GM12878 (cell line): ENCODE results near the gene TSPAN5. TPM values are rescaled to one million over a fixed set of nuclear protein-coding genes. Genes with fewer than 3 reads are reported as not detected.

Experiments
- ATAC-seq: fragments of 200-7000 bp; cut with Tn5 transposase; 3 replicates; pipeline ENCODE4 v1.9.1; 2020; ENCODE audit warnings: mild to moderate bottlenecking, moderate library complexity
- BruUV-seq: library from RNA; stranded (reverse); fragments of 400-500 nt; replicated peaks from 2 replicates; lab custom pipeline; 2021; lab: Mats Ljungman, UMichigan
- CTCF ChIA-PET: fragments of 300-600 bp; sonication (Branson Sonifier 250); formaldehyde crosslinking; extraction: SDS; loops from one replicate; lab custom pipeline; 2021; ENCODE audit warnings: inconsistent platforms; lab: Yijun Ruan, JAX
- POLR2A ChIA-PET: fragments of 350-600 bp; formaldehyde crosslinking; extraction: SDS; loops from one replicate; lab custom pipeline; 2021; ENCODE audit warnings: inconsistent platforms; lab: Charles Lee
- RAD21 ChIA-PET: fragments of 300-600 bp; sonication (Branson Sonifier 250); formaldehyde crosslinking; loops from one replicate; lab custom pipeline; 2023; ENCODE audit warnings: antibody characterized with exemption; ENCODE audit not compliant: unreplicated experiment; lab: Charles Lee
- SMC1A ChIA-PET: fragments of 300-600 bp; sonication (Branson Sonifier 250); formaldehyde crosslinking; loops from one replicate; lab custom pipeline; 2023; ENCODE audit not compliant: unreplicated experiment, uncharacterized antibody; lab: Charles Lee
- DNase-seq: peaks from one replicate; pipeline ENCODE4 v3.0.0-alpha.2; 2011; ENCODE audit warnings: low read depth, low spot score
- FAIRE-seq: peaks from 3 replicates; lab custom pipeline; 2011; peaks lifted over from hg19 to GRCh38; lab: Jason Lieb, UNC
- H2AFZ ChIP-seq: 2 replicates; pipeline ENCODE4 v1.6.0; 2011; ENCODE audit warnings: low read depth, low read length, control low read depth; ENCODE audit not compliant: control insufficient read depth
- H3K27ac ChIP-seq: 2 replicates; pipeline ENCODE4 v1.5.1; 2011; ENCODE audit warnings: control low read depth; ENCODE audit not compliant: control insufficient read depth, insufficient read depth
- H3K27me3 ChIP-seq, 2 experiments: replicated peaks in 1 of 2; 2 replicates each; pipeline versions ENCODE4 v1.6.0 to v1.6.1; 2011; ENCODE audit warnings: low read length in 1 of 2; ENCODE audit not compliant: control insufficient read depth in 2 of 2, insufficient read depth in 2 of 2
- H3K36me3 ChIP-seq, 2 experiments: 2 replicates each; pipeline ENCODE4 v1.5.1; 2011; ENCODE audit warnings: low read length in 1 of 2; ENCODE audit not compliant: control insufficient read depth in 2 of 2, insufficient read depth in 2 of 2
- H3K4me1 ChIP-seq: 2 replicates; pipeline ENCODE4 v1.6.1; 2011; ENCODE audit warnings: mild to moderate bottlenecking, low read length, moderate library complexity, mixed read lengths; ENCODE audit not compliant: control insufficient read depth, insufficient read depth
- H3K4me2 ChIP-seq: 2 replicates; pipeline ENCODE4 v1.6.0; 2011; ENCODE audit warnings: control low read depth; ENCODE audit not compliant: control insufficient read depth, insufficient read depth
- H3K4me3 ChIP-seq: fragments of 200-600 bp; sonication (generic); 2 replicates; pipeline ENCODE4 v1.5.1; 2016
- H3K79me2 ChIP-seq: 2 replicates; pipeline ENCODE4 v1.6.0; 2011; ENCODE audit warnings: low read length; ENCODE audit not compliant: control insufficient read depth, insufficient read depth
- H3K9ac ChIP-seq: 2 replicates; pipeline ENCODE4 v1.8.0; 2011; ENCODE audit warnings: low read length, control low read depth, mixed read lengths; ENCODE audit not compliant: control insufficient read depth, insufficient read depth
- H3K9me3 ChIP-seq: replicated peaks from 3 replicates; pipeline ENCODE4 v1.5.1; 2011; ENCODE audit warnings: mild to moderate bottlenecking, low read length; ENCODE audit not compliant: control insufficient read depth, insufficient read depth
- H4K20me1 ChIP-seq: 2 replicates; pipeline ENCODE4 v1.6.0; 2011; ENCODE audit not compliant: control insufficient read depth, insufficient read depth
- ASH2L ChIP-seq: fragments of 300-600, 200-600 bp; sonication (generic); IDR thresholded peaks from 2 replicates; pipeline ENCODE4 v1.6.1; 2017; ENCODE audit warnings: low read depth, mild to moderate bottlenecking, borderline replicate concordance
- ATF2 ChIP-seq: IDR thresholded peaks from 2 replicates; pipeline ENCODE4 v1.6.1; 2012; ENCODE audit warnings: low read length, inconsistent platforms
- CHD2 ChIP-seq: IDR thresholded peaks from 2 replicates; pipeline ENCODE4 v1.6.1; 2011; ENCODE audit warnings: low read depth, low read length, improper control_type of control experiment, borderline replicate concordance
- ELK1 ChIP-seq: IDR thresholded peaks from 2 replicates; pipeline ENCODE4 v1.6.1; 2012; ENCODE audit warnings: low read depth, low read length, improper control_type of control experiment
- FOXK2 ChIP-seq: fragments of 450-650 bp; IDR thresholded peaks from 2 replicates; pipeline ENCODE4 v1.6.1; 2017; ENCODE audit warnings: mild to moderate bottlenecking, moderate library complexity
- JUNB ChIP-seq: IDR thresholded peaks from 2 replicates; pipeline ENCODE4 v1.6.1; 2016; ENCODE audit warnings: antibody characterized with exemption, mild to moderate bottlenecking
- NFXL1 ChIP-seq: fragments of 450-650 bp; IDR thresholded peaks from 2 replicates; pipeline ENCODE4 v1.6.1; 2017; ENCODE audit warnings: antibody characterized with exemption, mild to moderate bottlenecking, borderline replicate concordance
- POLR2AphosphoS2 ChIP-seq: IDR thresholded peaks from 2 replicates; pipeline ENCODE4 v1.6.1; 2011; ENCODE audit warnings: low read depth, mild to moderate bottlenecking, low read length, improper control_type of control experiment, moderate library complexity
- RELB ChIP-seq: fragments of 450-650 bp; IDR thresholded peaks from 2 replicates; pipeline ENCODE4 v1.6.1; 2017; ENCODE audit warnings: low read depth, mild to moderate bottlenecking, moderate library complexity
- STAT3 ChIP-seq: IDR thresholded peaks from 2 replicates; pipeline ENCODE4 v1.6.1; 2011; ENCODE audit warnings: low read depth, low read length, improper control_type of control experiment
- TCF7 ChIP-seq: IDR thresholded peaks from 2 replicates; pipeline ENCODE4 v1.6.1; 2014; ENCODE audit warnings: antibody characterized with exemption, borderline replicate concordance
- ZNF622 ChIP-seq: fragments of 450-650 bp; IDR thresholded peaks from 2 replicates; pipeline ENCODE4 v1.6.1; 2017; ENCODE audit warnings: mild to moderate bottlenecking, inconsistent platforms
- WGBS: methylation state at CpG from one replicate; pipeline ENCODE4 v1.1.6; 2016; ENCODE audit warnings: low lambda C conversion rate; ENCODE audit not compliant: insufficient replicate concordance, insufficient coverage; ENCODE audit errors: missing lambda C conversion rate; 5-methylcytosine and 5-hydroxymethylcytosine counted together
- in situ Hi-C: fragments of 300-500 bp; cut with MboI; formaldehyde crosslinking; loops from 9 replicates; pipeline ENCODE4 v1.14.3; 2018; ENCODE audit warnings: mixed read lengths
- intact Hi-C: fragments of 100-400 bp; cut with micrococcal nuclease; formaldehyde crosslinking; loops from one replicate; pipeline ENCODE4 v1.14.2; 2022; ENCODE audit not compliant: unreplicated experiment
- polyA plus RNA-seq, 11 experiments: library from polyadenylated mRNA; depleted of rRNA in 4 of 11; unstranded in 6 of 11; stranded (reverse) in 5 of 11; fragments of >200 nt; fragmentation: Nextera tagmentation in 4 of 11; fragmentation: Illumina TruSeq in 1 of 11; extraction: Ambion mirVana in 4 of 11; extraction: Trizol in 1 of 11; gene quantifications; 1 replicate in 1 of 11; 2 replicates in 10 of 11; pipeline versions ENCODE4 v1.2.1 to v1.2.3, GENCODE V29; 2011 to 2016; ENCODE audit warnings: inconsistent platforms in 2 of 11, missing spikeins in 2 of 11, low read depth in 1 of 11
- total RNA-seq, 4 experiments: library from RNA; depleted of rRNA in 3 of 4; stranded (reverse); fragments of >200 nt in 3 of 4; fragmentation: Illumina TruSeq in 1 of 4; extraction: Trizol in 1 of 4; gene quantifications; 2 replicates each; pipeline versions ENCODE4 v1.2.1 to v1.2.3, GENCODE V29; 2013 to 2021

Gene TSPAN5
- total and polyA plus RNA-seq, 10 of the 15 experiments (the other 5 are each of a cell fraction or from before 2014, with no cell fraction given) = 0.09 to 8.2 (median 0.27) TPM

DNA sequence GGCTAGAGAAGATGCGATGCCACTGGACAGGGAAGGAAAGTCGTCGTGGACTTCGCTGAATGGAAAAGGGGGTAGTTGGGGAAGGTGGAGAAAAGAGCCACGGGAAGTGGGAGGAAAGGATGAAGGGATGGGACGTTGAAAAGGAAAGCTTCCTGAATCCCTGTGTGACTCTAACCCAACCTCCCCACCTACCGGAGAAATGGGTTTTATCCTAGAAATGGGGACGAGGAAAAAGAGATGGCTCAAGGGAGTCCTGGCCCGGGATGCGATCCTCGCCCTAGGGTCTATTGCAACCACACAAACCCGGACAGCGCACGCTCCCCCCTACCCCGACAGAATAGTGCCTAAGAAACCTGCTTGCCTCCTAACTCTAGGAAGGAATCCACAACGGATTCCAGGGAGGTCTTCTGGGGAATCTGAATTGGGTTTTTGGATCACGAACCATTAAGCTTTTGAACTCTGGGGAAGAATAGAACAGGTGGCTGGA, 738 bp upstream of the TSPAN5 start (continued):
- TF ChIP-seq RELB (no peak), STAT3 (no peak), ATF2 (no peak)

DNA sequence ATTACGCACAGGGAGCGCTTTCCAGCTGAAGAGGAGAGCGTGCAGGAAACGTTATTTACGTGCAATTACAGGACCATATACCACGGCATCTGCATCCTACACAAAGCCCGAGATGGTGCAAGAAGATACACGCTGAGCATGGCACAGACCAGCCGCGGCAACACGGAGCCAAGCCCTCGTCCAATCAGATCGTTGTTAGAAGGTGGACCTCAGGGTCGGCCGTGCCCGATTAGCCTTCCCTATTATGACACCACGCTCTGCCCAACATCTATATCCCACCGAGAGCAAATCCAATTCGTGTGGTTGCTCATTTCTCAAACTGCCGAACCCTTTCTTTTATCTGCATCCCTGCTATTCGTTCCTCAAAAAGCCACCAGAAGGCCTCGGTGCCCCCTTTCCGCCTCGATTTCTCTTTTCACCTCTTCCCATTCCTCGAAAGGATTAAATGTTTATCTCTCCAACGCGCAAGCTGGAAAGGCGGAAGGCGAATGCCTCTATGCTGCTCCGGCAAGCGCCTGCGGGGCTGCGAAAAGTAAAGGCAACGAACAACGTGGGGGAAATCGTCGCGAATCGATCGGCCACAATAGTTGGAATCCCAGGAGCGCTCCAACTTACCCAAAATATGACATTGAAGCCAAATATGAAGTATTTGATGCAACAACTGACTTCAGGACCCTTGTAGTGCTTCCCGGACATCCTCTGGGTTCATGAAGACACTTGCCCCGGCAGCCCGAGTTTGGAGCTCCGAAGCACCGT, 702 bp downstream of the TSPAN5 start:
- ATAC-seq (peak; percentile 38), FAIRE-seq (no peak), DNase-seq (no peak)
- H3K9ac ChIP-seq = no peak overlapping the region; the same call in 1 of the 2 replicates
- H3K27ac ChIP-seq = no peak overlapping the region
- WGBS = 2% methylated on average over 46 of the region's 46 CpGs
- H3K9me3 ChIP-seq = no peaks in the 10 kb centered on the region
- H3K36me3 ChIP-seq = no peaks in the 10 kb centered on the region
- peak overlapping the region; percentile 95 for H3K4me2 ChIP-seq
- CTCF ChIA-PET = interaction anchor here (1.2 kb wide), 1 partner anchor 18 kb away, joined by 5 read pairs; no protein-coding TSS in a partner anchor
- no TSS peak for BruUV-seq
- no peaks in the 10 kb centered on the region for H3K79me2 ChIP-seq
- peaks cover 3% of the 10 kb centered on the region for H3K4me1 ChIP-seq
- POLR2A ChIA-PET = interaction anchor here (1.0 kb wide), 2 partner anchors 10 to 13 kb away, joined by 3 to 5 read pairs; no protein-coding TSS in a partner anchor
- RAD21 ChIA-PET = interaction anchor here (0.7 to 2.3 kb wide), 6 partner anchors 18 to 338 kb away, joined by 3 to 9 read pairs (median 3); partner anchors contain the start of gene METAP1
- in situ Hi-C loops = no loop called here
- no peaks in the 10 kb centered on the region for H4K20me1 ChIP-seq
- peak overlapping the region; percentile 65; the same call in 1 of the 2 replicates for H3K4me3 ChIP-seq
- H2AFZ ChIP-seq = peak overlapping the region; percentile 57
- H3K27me3 ChIP-seq = peaks cover 4 to 23% of the 10 kb centered on the region in 2 experiments
- SMC1A ChIA-PET = interaction anchor here (0.7 to 0.9 kb wide), 2 partner anchors 15 to 165 kb away, joined by 3 read pairs; no protein-coding TSS in a partner anchor
- intact Hi-C loops = loop anchor here (10.0 kb wide), 1 partner anchor 397 kb away; no protein-coding TSS in a partner anchor
- TF ChIP-seq ASH2L (no peak), ELK1 (no peak), POLR2AphosphoS2 (no peak), JUNB (no peak), TCF7 (no peak), FOXK2 (no peak), ZNF622 (no peak), NFXL1 (no peak), CHD2 (no peak)
